Activated naive CD4-positive, alpha-beta T cell treated with anti-CD3 and anti-CD28 coated beads, Interleukin-2, amount 10 ng/mL, durations not matched to agents 5 hours and 36 hours (primary cell): Measurements from ENCODE around the gene SRSF11. TPM values are rescaled to one million over a fixed set of nuclear protein-coding genes. Genes with fewer than 3 reads are reported as not detected.

Experiments used
- total RNA-seq, 2 experiments: library from RNA; stranded (reverse); gene quantifications; one replicate each; pipeline ENCODE4 v1.2.3, GENCODE V29; 2021

Gene SRSF11
- 100 to 1,000 TPM; 184 to 186 TPM for total RNA-seq

DNA sequence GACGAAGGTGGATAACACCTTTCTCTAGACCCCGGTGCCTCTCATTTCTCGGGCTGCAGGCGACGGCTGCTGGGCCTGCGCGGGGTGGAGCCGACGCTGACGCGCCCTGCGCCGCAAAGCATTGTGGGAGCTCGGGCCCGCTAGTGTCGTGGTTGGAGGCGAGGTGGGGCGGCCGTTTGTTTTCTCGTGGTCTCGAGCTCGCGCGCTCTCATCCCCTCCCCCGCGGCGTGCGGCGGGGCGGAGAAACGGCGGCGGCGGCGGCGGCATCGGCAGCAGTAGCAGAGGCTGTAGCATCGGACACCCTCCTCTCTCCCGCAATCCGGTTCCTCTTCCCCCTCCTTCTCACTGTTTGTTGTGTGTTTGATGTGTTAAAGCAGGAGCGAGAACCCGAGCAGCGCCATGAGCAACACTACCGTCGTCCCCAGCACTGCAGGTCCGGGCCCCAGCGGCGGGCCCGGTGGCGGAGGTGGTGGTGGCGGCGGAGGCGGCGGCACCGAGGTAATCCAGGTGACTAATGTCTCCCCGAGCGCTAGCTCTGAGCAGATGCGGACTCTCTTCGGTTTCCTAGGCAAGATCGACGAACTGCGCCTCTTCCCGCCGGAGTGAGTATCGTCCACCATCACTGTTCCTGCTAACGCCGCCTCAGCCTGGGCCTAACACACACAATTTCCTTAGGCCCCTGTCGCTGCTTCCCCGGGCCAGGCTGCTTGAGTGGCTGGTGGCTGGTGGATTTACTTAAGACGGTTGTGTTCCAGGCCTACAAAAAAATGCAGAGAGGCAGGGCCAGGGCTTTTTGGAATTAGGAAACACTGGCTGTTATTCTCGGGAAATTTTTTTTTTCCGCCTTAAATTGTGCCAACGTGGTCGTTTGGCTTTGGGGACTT, at the start of gene SRSF11:
TSS of gene SRSF11 (plus strand) at position 143 of the 884 bp plus-strand sequence. CDS start at position 400, 257 bp downstream.

DNA sequence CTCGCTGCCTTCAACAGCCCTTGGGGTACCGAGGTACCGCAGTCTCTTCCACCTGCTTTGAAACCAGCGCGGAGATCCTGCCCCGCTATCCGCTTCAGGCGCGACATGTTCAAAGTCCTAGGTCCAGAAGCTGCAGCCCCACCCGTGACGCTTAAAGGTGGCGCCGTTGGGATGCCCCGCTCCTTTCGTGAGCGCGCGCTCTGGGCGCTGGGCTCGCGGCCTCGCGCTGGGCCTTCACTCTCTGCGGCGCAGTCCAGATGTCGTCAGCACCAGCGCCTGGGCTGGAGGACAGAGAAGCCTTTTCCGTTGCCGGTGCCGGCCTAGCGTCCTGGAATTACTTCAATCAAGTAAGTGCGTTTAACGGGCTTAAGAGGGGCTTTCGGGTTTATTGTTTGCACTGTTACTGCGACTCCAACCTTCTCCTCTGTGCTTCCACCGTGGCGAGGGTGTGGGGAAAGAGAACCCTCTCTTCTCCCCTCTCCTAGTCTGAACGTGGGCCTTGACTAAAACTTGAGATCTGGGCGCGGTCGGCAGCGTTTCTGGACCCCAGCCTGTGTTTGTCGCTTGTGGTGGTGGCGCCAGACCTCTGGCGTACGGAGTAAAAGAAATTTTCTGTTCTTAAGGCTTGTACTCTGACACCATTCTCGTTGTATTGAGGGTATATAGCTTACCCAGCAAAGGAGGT, 15.6 kb upstream of the SRSF11 start, which contains the start of gene LRRC40:
TSS of gene LRRC40 (minus strand) at position 146 of the 685 bp plus-strand sequence. CDS start at position 107, 39 bp downstream.

Other genes starting within 250 kb of the SRSF11 start
- gene LRRC40, start 15.8 kb upstream of the SRSF11 start, total RNA-seq = 10 to 100 TPM; 13.7 to 16.5 TPM
- gene ANKRD13C, start 133.3 kb downstream of the SRSF11 start, total RNA-seq = 10 to 100 TPM; 20.9 to 23.0 TPM
- 1 to 10 TPM; 1.4 to 1.5 TPM for gene CTH, start 189.9 kb downstream of the SRSF11 start, total RNA-seq